Kidney (tissue), 14 donors: Measurements from ENCODE around the gene CDK9. TPM values are rescaled to one million over a fixed set of nuclear protein-coding genes. Genes with fewer than 3 reads are reported as not detected.

Experiments
- DNase-seq, 5 donors: peaks; one replicate each; pipeline ENCODE4 v3.0.0-alpha.2; 2013 to 2020
- FAIRE-seq: peaks from 2 replicates; lab custom pipeline; 2012; peaks lifted over from hg19 to GRCh38; lab: Jason Lieb, UNC
- H3K27ac ChIP-seq, 2 donors: one replicate each; pipeline ENCODE4 v1.7.0; 2013; ENCODE audit warnings: low read depth in 2 of 2, low read length in 2 of 2, inconsistent platforms in 1 of 2
- H3K27me3 ChIP-seq: one replicate; pipeline ENCODE4 v1.7.1; 2013; ENCODE audit warnings: low read length, inconsistent platforms; ENCODE audit not compliant: control insufficient read depth, insufficient read depth
- H3K36me3 ChIP-seq, 3 donors: one replicate each; pipeline versions ENCODE4 v1.7.0 to v1.7.1; 2013; ENCODE audit warnings: low read length in 3 of 3, control low read depth in 1 of 3, inconsistent platforms in 1 of 3; ENCODE audit not compliant: insufficient read depth in 3 of 3, control insufficient read depth in 2 of 3
- H3K4me1 ChIP-seq, 3 donors: one replicate each; pipeline versions ENCODE4 v1.7.0 to v1.7.1; 2013; ENCODE audit warnings: low read length in 3 of 3, inconsistent platforms in 1 of 3, low read depth in 1 of 3; ENCODE audit not compliant: control insufficient read depth in 2 of 3, insufficient read depth in 2 of 3
- H3K4me3 ChIP-seq, 3 donors: one replicate each; pipeline versions ENCODE4 v1.7.0 to v1.8.1; 2013; ENCODE audit warnings: low read length in 3 of 3, control low read depth in 1 of 3, inconsistent platforms in 1 of 3
- H3K9ac ChIP-seq, 3 donors: one replicate each; pipeline versions ENCODE4 v1.7.0 to v1.7.1; 2013; ENCODE audit warnings: low read length in 3 of 3, control low read depth in 1 of 3, inconsistent platforms in 1 of 3
- H3K9me3 ChIP-seq, 3 donors: one replicate each; pipeline versions ENCODE4 v1.7.0 to v1.7.1; 2013; ENCODE audit warnings: low read length in 3 of 3, control low read depth in 1 of 3, inconsistent platforms in 1 of 3; ENCODE audit not compliant: control insufficient read depth in 2 of 3, insufficient read depth in 1 of 3
- CTCF ChIP-seq: IDR thresholded peaks from 3 replicates; pipeline ENCODE4 v1.5.1; 2012; ENCODE audit warnings: mild to moderate bottlenecking, moderate library complexity, borderline replicate concordance; ENCODE audit not compliant: insufficient read depth; ENCODE audit errors: extremely low read depth
- intact Hi-C: fragments of 100-400 bp; cut with DNase I; formaldehyde crosslinking; loops from one replicate; pipeline ENCODE4 v1.11.1; 2022
- polyA plus RNA-seq: library from polyadenylated mRNA; stranded (reverse); fragments of 350-450 nt; fragmentation: Illumina TruSeq; extraction: RNeasy Lipid Tissue Mini Kit (QIAGEN cat#74804); gene quantifications from one replicate; pipeline ENCODE4 v1.2.3, GENCODE V29; 2014; ENCODE audit warnings: low read depth, low replicate concordance; ENCODE audit not compliant: insufficient read depth
- total RNA-seq: library from RNA; stranded (reverse); fragmentation: NEBNext Ultra II Directional; extraction: Animal tissue kit (Norgen Biotek cat#: 25700); gene quantifications from one replicate; pipeline ENCODE4 v1.2.1, GENCODE V29; 2021
- donor health status: control.
- donor health status: control.
- donor health status: control.
- donor health status: control.
- donor health status: control.
- donor health status: DM: yes; HTN: yes; CAD: no.
- donor health status: Normal renal cell carcinoma (clear cell type).

CDK9 gene
- total and polyA plus RNA-seq, 2 donors from 2014 or later = 45.2 to 93.5 TPM

- TF ChIP-seq CTCF = peak; percentile 36
- H3K4me3 ChIP-seq = no peak overlapping the region
- peak; percentile 65 to 89 (median 78) for DNase-seq
- intact Hi-C loops = no loop called here
- no peaks in the 10 kb centered on the region for H3K27me3 ChIP-seq
- H3K4me1 ChIP-seq = peaks cover 0 to 27% (median 8%) of the 10 kb centered on the region in 3 donors
- no peak for FAIRE-seq
- H3K9ac ChIP-seq = no peak overlapping the region
- peaks cover 0 to 17% (median 10%) of the 10 kb centered on the region in 3 donors for H3K36me3 ChIP-seq
- H3K27ac ChIP-seq = no peak overlapping the region
- H3K9me3 ChIP-seq = no peaks in the 10 kb centered on the region
Observed at GRCh38 chr9:127825319-127826051, 39.7 kb downstream of the CDK9 start.

- Histone ChIP-seq H3K36me3 (peaks cover 0 to 17% (median 10%) of the 10 kb centered on the region in 3 donors), H3K9ac (no peak overlapping the region), H3K4me1 (peaks cover 0 to 29% (median 8%) of the 10 kb centered on the region in 3 donors), H3K9me3 (no peaks in the 10 kb centered on the region), H3K27ac (no peak overlapping the region), H3K27me3 (no peaks in the 10 kb centered on the region), H3K4me3 (no peak overlapping the region)
- FAIRE-seq (no peak), DNase-seq (peak in 2 of 5 donors; percentile 43 to 47)
- TF ChIP-seq CTCF = no peak
- intact Hi-C loops = no loop called here
Observed at GRCh38 chr9:127826253-127826913, 40.5 kb downstream of the CDK9 start.

- H3K4me1 ChIP-seq = peaks cover 0 to 29% (median 8%) of the 10 kb centered on the region in 3 donors
- H3K9me3 ChIP-seq = no peaks in the 10 kb centered on the region
- no peak for FAIRE-seq
- peak; percentile 89 to 97 (median 94) for DNase-seq
- no peak for TF ChIP-seq CTCF
- no peak overlapping the region for H3K4me3 ChIP-seq
- H3K27me3 ChIP-seq = no peaks in the 10 kb centered on the region
- H3K27ac ChIP-seq = peak overlapping the region; percentile 53 to 70
- H3K36me3 ChIP-seq = peaks cover 0 to 20% (median 10%) of the 10 kb centered on the region in 3 donors
- peak overlapping the region in 1 of 3 donors; percentile 52 for H3K9ac ChIP-seq
- intact Hi-C loops = no loop called here
Observed at GRCh38 chr9:127828262-127829031, 42.6 kb downstream of the CDK9 start.
